HG03280 (cell line): ENCODE results near the gene PRODH2.
"Not testable (repeated sequence)": the region's sequence is repeated elsewhere in the genome, so short reads cannot be mapped to it uniquely, and the experiment has no call there.

Source experiments
- ATAC-seq: cut with Tn5 transposase; IDR thresholded peaks from one replicate; pipeline ENCODE4 v1.9.1; 2021; ENCODE audit warnings: mild to moderate bottlenecking, moderate library complexity; ENCODE audit not compliant: unreplicated experiment

PRODH2 gene

GRCh38 chr19:35843676-35844481 is 31.2 kb upstream of the PRODH2 start:
- ATAC-seq: no peak

DNA sequence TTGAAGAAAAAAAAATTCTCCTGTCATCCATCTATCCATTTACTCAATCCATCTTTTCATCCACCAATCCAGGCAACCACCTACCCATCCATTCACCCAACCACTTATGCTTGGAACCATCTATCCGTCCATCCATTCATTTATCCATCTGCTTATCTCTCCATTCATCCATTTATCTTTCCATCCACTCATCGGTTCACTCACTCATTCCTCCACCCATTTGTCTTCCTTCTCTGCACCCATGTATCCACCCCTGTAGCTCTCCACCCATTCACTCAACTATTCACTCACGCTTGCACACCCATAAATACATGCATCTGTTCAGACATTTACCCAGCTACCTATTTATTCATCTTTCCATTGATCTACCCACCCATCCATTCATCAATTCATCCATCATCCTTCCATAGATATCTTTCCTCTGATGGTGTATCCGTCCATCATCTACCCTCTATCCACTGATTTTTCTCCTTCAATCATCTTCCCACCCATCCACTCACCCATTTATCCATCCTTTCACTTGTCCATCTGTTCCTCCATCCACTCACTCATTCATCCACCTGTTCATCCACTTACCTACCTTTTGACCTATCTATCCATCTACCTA is 30.1 kb upstream of the PRODH2 start:
- no peak for ATAC-seq

GRCh38 chr19:35841961-35842595 is 29.4 kb upstream of the PRODH2 start:
- no peak for ATAC-seq

- ATAC-seq: not testable (repeated sequence)
Observed at GRCh38 chr19:35836096-35836495, 23.5 kb upstream of the PRODH2 start.

- no peak for ATAC-seq
Observed at GRCh38 chr19:35833972-35834371, 21.3 kb upstream of the PRODH2 start.

DNA sequence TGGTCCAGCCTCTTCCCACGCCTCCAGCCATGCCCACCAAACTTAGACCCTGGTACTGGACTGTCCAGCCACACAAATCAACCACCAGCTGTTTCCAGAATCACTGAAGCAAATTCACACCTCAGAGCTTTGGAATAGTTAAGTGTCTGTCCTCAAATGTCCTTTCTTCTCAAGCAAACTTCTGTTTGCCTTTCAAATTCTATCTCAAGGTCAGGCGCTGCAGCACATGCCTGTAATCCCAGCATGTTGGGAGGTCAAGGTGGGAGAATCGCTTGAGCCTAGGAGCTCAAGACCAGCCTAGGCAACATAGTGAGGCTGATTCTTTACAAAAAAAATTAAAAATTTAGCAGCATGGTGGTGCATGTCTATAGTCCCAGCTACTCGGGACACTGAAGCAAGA is 19.4 kb upstream of the PRODH2 start:
- ATAC-seq: no peak

DNA sequence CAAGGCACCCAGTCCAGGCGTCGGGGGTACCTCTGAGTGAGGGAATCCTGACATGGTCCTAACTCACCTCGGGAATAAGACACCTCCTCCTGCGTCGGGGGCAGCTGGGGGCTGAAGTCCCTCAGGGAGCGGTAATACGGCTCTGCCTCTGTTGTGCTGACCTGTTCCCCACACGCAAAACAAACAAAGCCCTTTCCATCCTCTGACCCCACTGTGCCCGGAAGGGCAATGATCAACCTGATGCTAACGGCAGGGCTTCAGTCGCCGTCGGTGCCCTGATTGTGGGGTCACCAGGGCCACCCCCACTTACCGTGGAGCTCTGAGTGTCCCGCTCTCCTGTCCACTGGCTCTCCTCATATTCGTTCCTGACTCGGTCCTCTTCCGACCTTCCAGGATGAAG is 18.3 kb upstream of the PRODH2 start:
- no peak for ATAC-seq

- no peak for ATAC-seq
Observed at GRCh38 chr19:35828692-35829301, 16.2 kb upstream of the PRODH2 start.

GRCh38 chr19:35824150-35824549 is 11.5 kb upstream of the PRODH2 start:
- ATAC-seq: no peak

DNA sequence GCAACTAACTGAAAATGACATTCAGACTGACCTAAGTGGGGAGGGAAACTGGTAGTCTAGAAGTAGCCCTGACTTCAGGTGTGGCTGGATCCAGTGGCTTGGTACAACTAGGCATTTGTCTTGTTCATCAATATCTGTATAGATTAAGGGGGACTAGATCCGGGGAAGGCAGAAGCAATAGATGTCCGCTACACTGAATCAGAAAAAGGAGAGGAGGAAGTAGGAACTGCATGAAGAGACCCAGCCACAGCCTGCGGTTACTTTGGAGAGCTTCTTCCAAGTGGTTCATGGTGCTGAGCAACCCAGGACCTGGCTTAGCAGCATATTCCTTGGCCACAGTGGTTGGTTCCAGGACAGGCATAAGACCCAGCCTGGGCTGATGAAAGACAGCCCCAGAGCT is 9.9 kb upstream of the PRODH2 start:
- no peak for ATAC-seq

- ATAC-seq: no peak
Observed at GRCh38 chr19:35818445-35818844, 5.8 kb upstream of the PRODH2 start.

DNA sequence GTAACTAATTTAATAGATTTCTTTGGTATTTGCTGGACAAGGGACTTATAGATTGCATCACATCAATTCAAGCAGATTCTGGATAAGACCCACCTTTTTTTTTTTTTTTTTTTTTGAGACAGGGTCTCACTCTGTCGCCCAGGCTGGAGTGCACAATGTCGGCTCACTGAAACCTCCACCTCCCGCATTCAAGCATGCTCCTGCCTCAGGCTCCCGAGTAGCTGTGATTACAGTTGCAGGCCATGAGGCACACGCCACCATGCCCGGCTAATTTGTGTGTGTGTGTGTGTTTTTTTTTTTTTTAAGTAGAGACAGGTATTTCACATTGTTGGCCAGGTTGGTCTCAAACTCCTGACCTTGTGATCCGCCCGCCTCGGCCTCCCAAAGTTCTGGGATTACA is 4.2 kb upstream of the PRODH2 start:
- ATAC-seq: no peak

DNA sequence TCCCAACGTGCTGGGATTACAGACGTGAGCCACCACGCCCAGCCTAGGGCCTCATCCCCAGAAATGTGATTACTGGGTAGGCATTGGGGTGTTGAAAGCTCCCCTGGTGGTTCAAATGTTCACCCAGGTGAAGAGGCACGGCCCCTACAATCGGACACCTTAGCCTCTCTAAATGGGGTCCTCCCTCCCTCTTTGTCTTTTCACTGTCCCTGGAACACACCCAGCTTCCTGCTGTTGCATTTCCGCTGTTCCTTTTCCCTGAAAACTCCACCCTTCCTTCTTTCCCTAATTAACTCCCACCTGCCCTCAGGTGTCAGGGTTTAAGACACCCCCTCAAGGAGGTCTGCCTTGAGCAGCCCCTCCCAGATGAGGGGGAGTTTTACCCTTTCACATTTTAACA is 3.6 kb upstream of the PRODH2 start:
- ATAC-seq: no peak

GRCh38 chr19:35813043-35813890 is 622 bp upstream of the PRODH2 start:
- ATAC-seq: no peak

DNA sequence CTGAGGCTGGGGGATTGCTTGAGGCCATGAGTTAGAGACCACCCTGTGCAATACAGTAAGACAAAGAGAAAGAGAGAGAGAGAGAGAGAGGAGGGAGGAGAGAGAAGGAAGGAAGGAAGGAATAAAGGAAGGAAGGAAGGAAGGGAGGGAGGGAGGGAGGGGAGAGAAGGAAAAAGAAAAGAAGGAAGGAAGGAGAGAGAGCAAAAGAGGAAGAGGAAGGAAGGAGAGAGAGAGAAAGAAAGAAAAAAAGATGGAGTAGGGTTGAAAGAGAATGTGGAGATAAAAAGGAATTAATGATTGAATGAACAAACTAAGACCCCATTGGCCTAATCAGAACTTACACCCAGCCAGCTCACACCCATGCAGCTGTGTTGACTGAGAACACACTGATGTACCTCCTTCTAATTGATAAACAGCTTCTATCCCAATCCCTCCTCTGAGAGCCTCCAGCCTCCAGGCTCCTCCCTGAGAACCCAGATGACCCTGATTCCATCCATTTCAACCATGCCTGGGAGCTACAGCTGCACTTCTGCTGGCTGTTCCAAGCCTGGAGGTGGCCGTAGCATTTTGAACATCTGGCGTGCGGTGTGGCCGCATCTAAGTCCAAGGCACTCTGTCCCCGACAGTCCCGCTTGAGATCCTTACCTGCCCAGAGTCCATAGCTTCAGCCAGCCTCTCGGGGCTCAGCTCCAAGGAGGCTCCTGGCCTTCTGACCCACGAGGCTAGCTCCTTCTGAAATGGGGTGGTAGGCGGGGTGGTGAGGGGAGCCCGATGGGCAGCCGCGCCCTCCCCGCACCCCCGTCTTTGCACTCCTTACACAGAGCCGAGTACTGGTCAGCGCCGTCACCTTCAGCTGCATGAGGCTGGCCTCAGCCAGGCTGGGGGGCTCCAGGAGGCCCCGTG is 1.1 kb downstream of the PRODH2 start:
- no peak for ATAC-seq

- ATAC-seq: no peak
Observed at GRCh38 chr19:35807633-35808032, 5.0 kb downstream of the PRODH2 start.

DNA sequence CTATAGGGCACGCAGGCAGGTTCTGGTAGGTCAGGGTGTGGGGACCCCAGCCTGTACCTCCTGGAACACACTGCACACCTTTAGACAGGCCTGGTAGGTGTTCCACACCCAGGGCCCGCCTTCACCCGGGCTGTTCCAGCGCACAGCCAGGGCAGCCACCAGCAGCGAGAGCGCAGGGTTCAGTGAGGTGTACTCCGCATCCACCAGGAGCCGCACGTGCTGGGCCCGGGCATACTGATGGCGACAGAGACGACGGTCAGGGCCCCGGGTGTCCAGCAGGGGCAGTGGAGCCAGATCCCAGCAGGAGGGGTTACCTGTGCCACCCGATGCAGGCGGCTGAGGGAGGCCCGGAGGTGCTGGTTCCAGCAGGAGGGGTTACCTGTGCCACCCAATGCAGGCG is 6.0 kb downstream of the PRODH2 start:
- ATAC-seq: no peak

- ATAC-seq: no peak
Observed at GRCh38 chr19:35805526-35806102, 7.0 kb downstream of the PRODH2 start.

DNA sequence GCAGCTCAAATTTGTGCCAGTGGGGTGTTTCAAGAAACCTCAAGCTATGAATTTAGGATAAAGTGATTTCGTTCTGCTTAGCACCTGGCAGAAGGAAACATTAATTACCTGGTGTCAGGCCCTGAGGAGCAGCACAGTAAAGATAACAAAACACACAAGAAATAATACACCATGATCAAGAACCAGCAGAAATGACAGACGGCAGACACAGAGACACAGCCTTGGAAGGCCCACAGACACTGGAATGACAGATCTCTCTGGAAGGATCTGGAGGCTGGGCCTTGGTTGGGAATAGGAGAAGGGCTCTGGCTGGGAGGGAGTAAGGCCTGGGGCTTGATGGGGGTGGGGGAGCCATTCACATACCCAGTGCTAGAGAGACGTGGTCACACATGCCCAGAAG is 10.8 kb downstream of the PRODH2 start:
- ATAC-seq: no peak
